Activated CD4-positive, alpha-beta T cell treated with anti-CD3 and anti-CD28 coated beads, Interleukin-2, amount 50 U/mL, for 24 hours (primary cell): ENCODE data around the gene AADACL4.
"Not testable (repeated sequence)": the region's sequence is repeated elsewhere in the genome, so short reads cannot be mapped to it uniquely, and the experiment has no call there.

Experiments used
- DNase-seq, 2 donors: peaks; one replicate each; pipeline ENCODE4 v3.0.0-alpha.2; 2020; ENCODE audit warnings: low read depth in 1 of 2, low spot score in 1 of 2

The AADACL4 gene

GRCh38 chr1:12629511-12629956 is 14.4 kb upstream of the AADACL4 start:
- DNase-seq = no peak

- DNase-seq = no peak
These were observed 13.7 kb upstream of the AADACL4 start for GRCh38 chr1:12629985-12630760.

GRCh38 chr1:12630946-12631530 is 12.8 kb upstream of the AADACL4 start:
- DNase-seq = no peak

- DNase-seq = no peak
These were observed 12.3 kb upstream of the AADACL4 start for GRCh38 chr1:12631571-12631970.

GRCh38 chr1:12634156-12634555 is 9.7 kb upstream of the AADACL4 start:
- DNase-seq = no peak

GRCh38 chr1:12634696-12635202 is 9.1 kb upstream of the AADACL4 start:
- DNase-seq = no peak

GRCh38 chr1:12636098-12636950 is 7.6 kb upstream of the AADACL4 start:
- DNase-seq = no peak

GRCh38 chr1:12637693-12638092 is 6.2 kb upstream of the AADACL4 start:
- DNase-seq = no peak

- DNase-seq = no peak
These were observed 3.5 kb upstream of the AADACL4 start for GRCh38 chr1:12640237-12640957.

- no peak for DNase-seq
These were observed 3.0 kb upstream of the AADACL4 start for GRCh38 chr1:12640958-12641272.

- no peak for DNase-seq
These were observed 806 bp upstream of the AADACL4 start for GRCh38 chr1:12643079-12643478.

GRCh38 chr1:12644237-12644636 is 352 bp downstream of the AADACL4 start:
- no peak for DNase-seq

GRCh38 chr1:12644829-12645228 is 944 bp downstream of the AADACL4 start:
- no peak for DNase-seq

GRCh38 chr1:12645401-12645800 is 1.5 kb downstream of the AADACL4 start:
- not testable (repeated sequence) for DNase-seq

GRCh38 chr1:12648741-12649140 is 4.9 kb downstream of the AADACL4 start:
- DNase-seq = no peak

- no peak for DNase-seq
These were observed 6.1 kb downstream of the AADACL4 start for GRCh38 chr1:12649971-12650421.

- DNase-seq = no peak
These were observed 10.2 kb downstream of the AADACL4 start for GRCh38 chr1:12654004-12654567.

- no peak for DNase-seq
These were observed 10.8 kb downstream of the AADACL4 start for GRCh38 chr1:12654657-12655056.

- DNase-seq = no peak
These were observed 12.7 kb downstream of the AADACL4 start for GRCh38 chr1:12656575-12656974.

- DNase-seq = no peak
These were observed 13.4 kb downstream of the AADACL4 start for GRCh38 chr1:12657060-12657884.
